Glomerular visceral epithelial cell (primary cell): Measurements from ENCODE around the gene SLIT3.

ENCODE experiments used
- DNase-seq: peaks from one replicate; pipeline ENCODE4 v3.0.0-alpha.2; 2016; ENCODE audit errors: extremely low spot score

Gene SLIT3

GRCh38 chr5:168931638-168932345 is 369.1 kb downstream of the SLIT3 start:
- DNase-seq: peak; percentile 73

DNA sequence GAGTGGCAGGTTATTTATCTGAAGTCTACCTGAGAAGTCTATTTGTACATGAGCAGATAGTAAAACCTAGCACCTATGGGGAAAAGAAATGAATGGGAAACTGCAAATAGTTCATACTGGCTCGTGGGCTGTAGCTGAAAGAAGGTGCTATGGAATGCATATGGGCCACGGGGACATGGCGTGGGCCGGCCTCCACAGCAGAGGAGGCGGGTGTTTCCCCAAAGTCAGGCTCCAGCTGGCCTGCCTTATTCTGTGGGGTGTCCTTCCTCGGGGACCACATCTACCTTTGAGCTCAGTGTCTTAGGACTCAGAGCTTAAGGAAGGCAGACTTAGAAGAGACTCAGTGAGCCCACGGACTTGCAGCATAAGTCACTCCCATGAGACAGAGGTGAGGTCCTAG is 371.3 kb downstream of the SLIT3 start:
- DNase-seq: no peak

GRCh38 chr5:168925160-168925559 is 375.8 kb downstream of the SLIT3 start:
- DNase-seq: no peak

- DNase-seq: no peak
These were observed 379.6 kb downstream of the SLIT3 start for GRCh38 chr5:168921147-168921866.

DNA sequence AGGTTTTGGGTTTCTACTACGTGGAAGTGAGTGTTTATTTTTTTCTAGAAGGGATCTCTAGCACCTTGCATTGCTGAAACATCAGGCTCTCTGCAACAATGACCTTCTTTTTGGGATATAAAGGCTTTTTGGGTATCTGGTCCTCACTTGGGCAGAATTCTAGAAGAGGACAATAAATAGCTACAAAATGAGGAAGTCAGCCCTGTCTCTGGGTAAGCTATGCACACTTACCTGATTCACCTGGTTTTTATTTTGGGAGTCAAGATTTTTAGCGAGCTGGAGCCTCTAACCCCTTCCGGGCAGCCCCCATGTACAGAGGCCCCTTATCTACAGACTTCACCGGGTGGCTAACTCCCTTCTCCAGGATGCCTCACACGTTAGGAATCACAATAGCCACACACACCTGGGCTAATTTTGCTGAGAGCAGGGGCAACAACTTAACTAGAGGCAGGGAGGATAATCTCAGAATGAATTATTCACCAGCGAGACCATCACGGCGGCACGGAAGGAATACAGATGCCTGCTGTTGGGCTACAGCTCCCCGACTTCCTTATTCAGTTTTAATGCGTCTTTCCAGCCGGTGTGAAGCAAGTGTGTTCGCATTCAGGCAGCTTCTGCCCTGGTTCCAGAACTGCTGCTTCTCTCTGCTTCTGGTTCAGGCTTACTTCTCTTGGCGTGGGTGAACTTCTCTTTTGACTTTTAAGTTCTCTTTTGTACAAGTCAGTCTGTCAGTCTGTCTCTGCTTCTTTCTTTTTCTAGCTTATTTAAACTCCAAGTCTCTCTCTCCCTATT is 380.7 kb downstream of the SLIT3 start:
- DNase-seq: no peak

DNA sequence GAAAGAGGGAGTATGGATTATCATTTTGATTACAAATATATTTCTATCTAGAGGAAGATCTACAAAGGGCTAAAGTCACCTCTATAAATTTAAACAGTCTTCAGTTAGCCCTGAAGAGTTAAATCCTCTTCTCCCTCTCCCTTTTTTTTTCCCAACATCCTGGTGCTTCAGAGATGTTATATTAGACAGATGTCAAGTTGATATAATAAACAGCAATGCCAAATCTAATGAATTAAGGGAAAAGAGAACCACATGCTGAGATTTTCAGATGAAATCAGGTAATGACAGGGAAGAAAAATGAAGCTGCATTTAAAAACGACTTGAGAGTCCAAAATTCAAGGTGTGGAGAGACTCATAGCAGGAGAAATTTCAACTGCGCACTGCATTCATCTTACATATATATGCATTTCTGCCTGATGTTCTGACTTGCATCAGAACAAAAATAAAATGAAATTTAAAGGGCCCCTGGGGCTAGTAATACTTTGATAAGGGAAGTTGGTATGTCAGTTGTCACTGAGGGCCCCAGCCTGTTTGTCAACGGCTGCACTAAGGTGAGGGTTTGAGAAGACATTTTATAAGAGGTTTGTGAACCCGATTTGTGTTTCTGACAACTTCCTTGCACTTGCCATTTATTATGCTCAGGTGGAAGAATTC is 382.9 kb downstream of the SLIT3 start:
- no peak for DNase-seq

DNA sequence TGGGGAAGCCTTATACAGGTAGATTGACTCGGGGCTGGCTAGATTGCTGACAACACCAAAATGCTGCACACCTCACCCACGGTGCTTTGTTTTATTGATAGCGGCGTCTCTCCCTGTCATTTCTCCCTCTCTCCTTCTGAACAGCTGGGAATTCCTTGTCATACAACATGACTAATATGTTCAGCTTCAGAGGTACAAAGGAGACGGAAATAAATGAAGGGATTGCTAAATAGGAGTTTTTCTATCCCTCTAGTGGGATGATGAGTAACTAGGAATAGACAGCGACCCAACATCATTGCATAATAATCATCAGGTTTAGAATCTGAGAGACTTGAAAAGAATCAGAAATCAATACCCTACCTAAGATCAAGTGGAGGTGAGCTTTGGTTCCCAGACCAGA is 384.1 kb downstream of the SLIT3 start:
- DNase-seq: no peak

DNA sequence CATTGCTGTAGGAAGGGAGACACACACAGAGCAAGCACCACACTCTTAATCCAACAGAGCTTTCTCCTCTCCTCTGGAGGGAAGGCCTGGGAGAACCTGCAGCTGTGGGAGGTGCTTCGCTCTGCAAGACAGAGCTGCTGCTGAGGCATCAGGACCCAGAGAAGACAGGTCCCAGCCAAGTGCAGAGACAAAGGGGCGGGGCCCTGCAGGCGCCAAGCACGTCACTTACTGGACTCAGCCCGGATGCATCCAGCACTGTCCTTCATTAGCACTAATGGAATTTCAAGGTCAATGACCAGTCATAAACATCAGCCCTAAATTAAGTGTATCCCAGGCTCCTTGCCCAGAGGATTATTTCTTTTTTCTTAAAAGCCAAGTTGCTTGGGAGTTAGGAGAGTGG is 384.7 kb downstream of the SLIT3 start:
- DNase-seq: no peak

- no peak for DNase-seq
These were observed 386.4 kb downstream of the SLIT3 start for GRCh38 chr5:168914491-168914890.

DNA sequence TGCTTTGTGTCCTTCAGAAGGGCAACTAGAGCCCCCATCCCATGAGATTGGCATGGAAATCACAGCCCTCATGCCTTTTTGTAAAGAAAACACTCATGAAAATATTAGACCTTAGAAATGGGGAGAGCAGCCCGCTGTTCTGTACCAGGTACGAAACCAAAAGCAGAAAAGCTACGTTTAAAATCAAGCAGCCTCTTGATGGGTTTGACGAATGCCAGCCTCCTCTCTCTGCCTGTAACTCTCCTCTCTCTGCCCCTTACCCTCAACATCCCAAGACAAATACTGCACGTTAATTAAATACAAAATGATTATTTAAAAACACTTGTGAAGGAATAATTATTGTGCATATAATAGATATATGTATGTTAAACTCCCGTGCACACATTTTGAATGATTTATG is 390.1 kb downstream of the SLIT3 start:
- DNase-seq: no peak

DNA sequence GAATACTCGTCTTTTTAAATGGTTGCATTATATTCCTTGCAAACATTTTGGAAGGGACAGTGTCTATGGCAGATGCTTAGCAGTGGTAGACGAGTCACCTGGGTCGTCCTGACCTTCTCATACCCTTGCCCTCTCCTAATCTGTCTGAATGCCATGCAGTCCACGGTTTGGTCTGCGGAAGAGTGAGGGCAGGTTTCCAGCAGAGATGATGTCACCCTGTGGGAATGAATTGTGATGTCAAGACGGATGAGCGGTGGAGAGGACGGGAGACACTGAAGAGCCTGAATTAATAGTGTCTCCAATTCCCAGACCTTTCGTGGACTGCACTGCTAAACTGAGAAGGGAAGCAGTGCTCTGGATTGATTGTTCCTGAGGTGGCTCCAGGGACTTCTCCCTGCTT is 392.7 kb downstream of the SLIT3 start:
- peak; percentile 38 for DNase-seq

- DNase-seq: no peak
These were observed 397.9 kb downstream of the SLIT3 start for GRCh38 chr5:168903061-168903460.

- no peak for DNase-seq
These were observed 401.3 kb downstream of the SLIT3 start for GRCh38 chr5:168899673-168900072.

GRCh38 chr5:168899264-168899663 is 401.7 kb downstream of the SLIT3 start:
- no peak for DNase-seq

- DNase-seq: no peak
These were observed 402.6 kb downstream of the SLIT3 start for GRCh38 chr5:168898247-168898911.

DNA sequence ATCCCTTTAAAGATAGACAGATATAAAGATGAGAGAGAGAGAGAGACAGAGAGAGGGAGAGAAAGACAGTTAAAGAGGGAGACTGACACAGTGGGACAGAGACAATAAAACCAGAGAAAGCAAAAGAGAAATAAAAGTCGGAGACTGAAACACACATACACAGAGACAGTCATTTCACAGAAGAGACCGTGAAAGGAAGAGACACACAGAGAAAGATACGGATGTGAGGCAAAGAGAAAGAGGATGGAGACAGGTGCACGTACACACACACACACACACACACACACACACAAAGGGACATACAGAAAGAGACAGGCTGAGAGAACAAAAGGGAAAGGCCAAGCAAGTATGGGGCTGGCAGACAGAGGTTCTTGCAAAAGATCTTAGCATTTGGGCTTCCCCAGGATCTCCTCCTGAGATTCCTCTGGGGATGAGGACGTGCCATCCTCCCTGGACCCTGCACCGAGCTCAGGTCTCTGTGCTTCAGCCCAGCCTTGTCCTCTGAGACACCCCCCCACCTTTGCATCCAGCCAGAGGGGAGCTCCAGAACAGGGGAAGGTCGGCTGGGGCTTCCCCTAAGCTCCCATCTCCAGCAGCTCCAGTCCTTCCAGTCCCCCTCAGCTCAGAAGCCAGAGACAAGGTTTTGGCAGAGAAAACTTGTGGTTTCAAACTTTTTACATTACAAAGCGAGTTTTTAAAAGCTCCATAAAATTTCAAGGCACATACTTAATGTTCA is 403.4 kb downstream of the SLIT3 start:
- DNase-seq: no peak

GRCh38 chr5:168895295-168896071 is 405.5 kb downstream of the SLIT3 start:
- no peak for DNase-seq

DNA sequence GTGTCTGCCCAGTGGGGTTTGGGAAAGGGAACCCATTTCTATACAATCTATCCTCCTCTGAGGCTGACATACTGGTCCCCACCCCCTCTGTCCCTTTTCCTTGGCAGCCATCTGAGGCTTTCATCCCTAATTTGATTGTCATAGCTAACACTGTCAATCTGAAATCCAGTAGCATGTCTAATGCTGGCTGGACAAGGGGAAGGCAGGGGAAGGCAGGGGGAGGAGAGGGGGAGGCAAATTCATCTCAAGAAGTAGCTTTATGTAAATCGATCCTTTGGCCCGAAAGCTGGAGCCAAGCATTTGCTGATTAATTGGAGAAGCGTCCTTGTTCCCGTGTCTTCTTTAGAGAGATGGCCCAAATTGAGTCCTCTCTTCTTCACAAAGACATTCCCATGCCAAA is 407.7 kb downstream of the SLIT3 start:
- DNase-seq: no peak

DNA sequence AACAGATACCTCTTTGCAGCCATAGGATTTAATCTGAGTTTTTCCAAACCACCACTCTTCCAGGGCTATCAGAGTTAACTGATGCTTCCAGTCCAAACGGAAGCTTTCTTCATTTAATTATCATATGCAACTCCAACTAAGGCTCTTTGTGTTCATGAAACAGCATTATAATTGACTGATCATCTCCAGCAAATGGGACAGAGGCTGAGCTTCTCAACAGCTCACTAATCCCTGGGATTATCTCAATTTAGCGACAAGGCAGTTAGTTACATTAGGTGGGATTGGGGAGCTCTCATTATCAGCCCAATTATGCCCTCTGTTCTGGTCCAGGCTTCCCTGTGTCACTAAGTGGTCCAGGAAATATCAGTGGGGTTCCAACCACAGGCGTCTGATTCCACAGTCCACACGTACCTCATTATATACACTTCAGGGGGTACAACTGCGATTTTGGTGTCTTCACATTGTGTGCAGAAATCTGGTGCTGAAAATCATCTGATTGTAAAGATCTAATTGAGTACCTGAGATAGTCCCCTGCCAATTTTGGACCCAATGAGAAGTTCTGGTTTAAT is 408.2 kb downstream of the SLIT3 start:
- no peak for DNase-seq
